Measurements from ENCODE around the gene PPARGC1A. TPM values are rescaled to one million over a fixed set of nuclear protein-coding genes. Genes with fewer than 3 reads are reported as not detected.

Gene PPARGC1A
- total RNA-seq, 1 donor: 0.81 TPM

GRCh38 chr4:23746027-23746426 is 143.8 kb downstream of the PPARGC1A start:
- no peak for TF ChIP-seq CTCF (IDR thresholded peaks at IDR 0.05; ENCODE audit: insufficient read depth, low read length)
- no peak overlapping the region for H3K4me3 ChIP-seq (ENCODE audit: low read depth, low read length)

GRCh38 chr4:23745377-23745776 is 144.5 kb downstream of the PPARGC1A start:
- no peak for DNase-seq (ENCODE audit: low read depth)
- no peak for TF ChIP-seq CTCF (IDR thresholded peaks at IDR 0.05; ENCODE audit: insufficient read depth, low read length)
- no peak overlapping the region for H3K4me3 ChIP-seq (ENCODE audit: low read depth, low read length)

More at GRCh38 chr4:23746027-23746426, 143.8 kb downstream of the PPARGC1A start:
- DNase-seq (ENCODE audit: low read depth): no peak

Data from fibroblast of the aortic adventitia (primary cell).